OCI-LY1 (cell line): ENCODE measurements around the gene POU2AF1.

ENCODE experiments used
- H2AFZ ChIP-seq: fragments of 200-600 bp; sonication (generic), shearing (Covaris generic); 2 replicates; pipeline ENCODE4 v1.6.0; 2014; ENCODE audit warnings: antibody characterized with exemption, mild to moderate bottlenecking, low read length
- H3F3A ChIP-seq: fragments of 200-600 bp; sonication (generic), shearing (Covaris generic); 2 replicates; pipeline ENCODE4 v1.6.0; 2014; ENCODE audit warnings: mild to moderate bottlenecking, antibody characterized with exemption, low read length, moderate library complexity; ENCODE audit not compliant: insufficient read depth
- H3K27ac ChIP-seq: fragments of 200-600 bp; sonication (generic); 2 replicates; pipeline ENCODE4 v1.5.1; 2014; ENCODE audit warnings: low read length, mixed run types, mild to moderate bottlenecking, low read depth; ENCODE audit not compliant: poor library complexity, severe bottlenecking
- H3K27me3 ChIP-seq: fragments of 200-600 bp; sonication (generic); 2 replicates; pipeline ENCODE4 v1.6.0; 2014; ENCODE audit warnings: antibody characterized with exemption, mild to moderate bottlenecking, low read length, moderate library complexity; ENCODE audit not compliant: insufficient read depth
- H3K36me3 ChIP-seq: fragments of 200-600 bp; sonication (generic); 2 replicates; pipeline ENCODE4 v1.6.1; 2014; ENCODE audit warnings: mild to moderate bottlenecking, antibody characterized with exemption, low read length, moderate library complexity, mixed read lengths; ENCODE audit not compliant: insufficient read depth
- H3K4me1 ChIP-seq: fragments of 200-600 bp; sonication (generic); 2 replicates; pipeline ENCODE4 v1.5.1; 2014; ENCODE audit warnings: mild to moderate bottlenecking, low read length, moderate library complexity; ENCODE audit not compliant: insufficient read depth, severe bottlenecking
- H3K4me2 ChIP-seq: fragments of 200-600 bp; sonication (generic), shearing (Covaris generic); 2 replicates; pipeline ENCODE4 v1.6.1; 2014; ENCODE audit warnings: low read length
- H3K4me3 ChIP-seq: fragments of 200-600 bp; sonication (generic); 2 replicates; pipeline ENCODE4 v1.5.1; 2014; ENCODE audit warnings: low read length, low read depth, mild to moderate bottlenecking, mixed read lengths; ENCODE audit not compliant: poor library complexity, severe bottlenecking
- H3K79me2 ChIP-seq: fragments of 200-600 bp; shearing (Covaris generic); 2 replicates; pipeline ENCODE4 v1.6.1; 2016; ENCODE audit warnings: mixed run types, low read length, mixed read lengths; ENCODE audit not compliant: insufficient read depth
- H3K9ac ChIP-seq: fragments of 200-600 bp; sonication (generic), shearing (Covaris generic); 2 replicates; pipeline ENCODE4 v1.6.1; 2014; ENCODE audit warnings: mild to moderate bottlenecking, low read length, mixed read lengths
- H3K9me2 ChIP-seq: fragments of 200-600 bp; sonication (generic), shearing (Covaris generic); 2 replicates; pipeline ENCODE4 v1.6.1; 2014; ENCODE audit warnings: low read depth, mild to moderate bottlenecking, low read length, mixed read lengths
- H3K9me3 ChIP-seq: fragments of 200-600 bp; shearing (Covaris generic); 2 replicates; pipeline ENCODE4 v1.6.1; 2014; ENCODE audit warnings: low read length, mixed read lengths
- H4K20me1 ChIP-seq: fragments of 200-600 bp; sonication (generic), shearing (Covaris generic); 2 replicates; pipeline ENCODE4 v1.6.0; 2016; ENCODE audit warnings: mild to moderate bottlenecking, low read length; ENCODE audit not compliant: insufficient read depth
- EZH2 ChIP-seq: fragments of 200-600 bp; sonication (generic), shearing (Covaris generic); IDR thresholded peaks from 2 replicates; pipeline ENCODE4 v1.8.0; 2017; ENCODE audit warnings: borderline replicate concordance, mixed run types, mild to moderate bottlenecking, antibody characterized with exemption, low read length, moderate library complexity, mixed read lengths
- TF ChIP-seq, protein P1 (sequence below): fragments of 200-600 bp; sonication (generic), shearing (Covaris generic); IDR thresholded peaks from 2 replicates; pipeline ENCODE4 v1.5.1; 2017; ENCODE audit warnings: mild to moderate bottlenecking, antibody characterized with exemption, low read length, moderate library complexity, mixed read lengths

Gene POU2AF1

DNA sequence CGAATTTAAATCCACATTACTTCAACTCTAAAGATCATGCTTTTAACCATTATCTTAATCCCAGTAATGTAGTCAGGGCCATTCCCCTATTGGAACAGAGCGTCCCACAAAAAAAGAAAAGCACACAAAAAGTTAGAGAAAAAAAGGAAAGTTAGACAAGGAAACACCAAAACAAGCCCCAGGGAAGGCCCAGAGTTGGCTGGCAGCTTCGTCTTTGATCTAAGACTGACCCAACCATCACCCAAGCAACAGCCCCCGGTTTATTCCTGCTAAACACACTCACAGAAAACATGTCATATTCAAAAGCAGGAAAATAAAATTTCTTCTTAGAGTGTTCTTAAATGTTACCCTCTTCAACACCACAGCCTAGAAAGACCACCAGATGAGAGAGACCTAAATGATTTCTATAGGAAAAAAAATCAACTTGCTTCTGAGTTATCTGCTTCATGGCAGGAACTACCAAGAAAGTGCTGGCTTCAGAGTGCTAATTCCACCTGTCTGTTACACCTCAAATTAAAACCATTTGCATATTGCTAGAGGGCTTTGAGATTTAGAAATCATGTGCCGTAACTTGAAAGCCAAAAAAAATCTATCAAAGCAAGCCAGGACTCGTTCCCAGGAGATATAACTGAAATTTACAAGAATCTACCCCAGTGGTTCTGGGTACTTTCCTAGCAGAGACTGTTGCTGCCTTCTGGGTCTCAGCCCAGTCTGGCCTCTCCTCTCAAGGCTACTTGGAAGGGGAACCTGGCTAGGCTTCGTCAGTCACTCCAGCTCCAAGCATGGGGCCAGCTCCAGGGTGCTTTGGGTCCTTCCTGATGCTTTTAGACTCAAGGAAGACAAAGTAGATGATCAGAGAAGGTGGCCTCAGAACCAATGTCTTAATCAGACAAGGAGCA is 49.5 kb downstream of the POU2AF1 start:
- Histone ChIP-seq H2AFZ (no peak overlapping the region), H3F3A (no peaks in the 10 kb centered on the region), H3K27ac (no peak overlapping the region), H4K20me1 (no peaks in the 10 kb centered on the region), H3K79me2 (no peaks in the 10 kb centered on the region), H3K9ac (no peak overlapping the region), H3K4me3 (no peak overlapping the region), H3K4me2 (no peak overlapping the region), H3K9me3 (no peaks in the 10 kb centered on the region), H3K27me3 (no peaks in the 10 kb centered on the region), H3K4me1 (peaks cover 28% of the 10 kb centered on the region), H3K36me3 (no peaks in the 10 kb centered on the region), H3K9me2 (no peaks in the 10 kb centered on the region)
- no peak for TF ChIP-seq EZH2
- TF ChIP-seq, protein P1, sequence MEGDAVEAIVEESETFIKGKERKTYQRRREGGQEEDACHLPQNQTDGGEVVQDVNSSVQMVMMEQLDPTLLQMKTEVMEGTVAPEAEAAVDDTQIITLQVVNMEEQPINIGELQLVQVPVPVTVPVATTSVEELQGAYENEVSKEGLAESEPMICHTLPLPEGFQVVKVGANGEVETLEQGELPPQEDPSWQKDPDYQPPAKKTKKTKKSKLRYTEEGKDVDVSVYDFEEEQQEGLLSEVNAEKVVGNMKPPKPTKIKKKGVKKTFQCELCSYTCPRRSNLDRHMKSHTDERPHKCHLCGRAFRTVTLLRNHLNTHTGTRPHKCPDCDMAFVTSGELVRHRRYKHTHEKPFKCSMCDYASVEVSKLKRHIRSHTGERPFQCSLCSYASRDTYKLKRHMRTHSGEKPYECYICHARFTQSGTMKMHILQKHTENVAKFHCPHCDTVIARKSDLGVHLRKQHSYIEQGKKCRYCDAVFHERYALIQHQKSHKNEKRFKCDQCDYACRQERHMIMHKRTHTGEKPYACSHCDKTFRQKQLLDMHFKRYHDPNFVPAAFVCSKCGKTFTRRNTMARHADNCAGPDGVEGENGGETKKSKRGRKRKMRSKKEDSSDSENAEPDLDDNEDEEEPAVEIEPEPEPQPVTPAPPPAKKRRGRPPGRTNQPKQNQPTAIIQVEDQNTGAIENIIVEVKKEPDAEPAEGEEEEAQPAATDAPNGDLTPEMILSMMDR = no peak

DNA sequence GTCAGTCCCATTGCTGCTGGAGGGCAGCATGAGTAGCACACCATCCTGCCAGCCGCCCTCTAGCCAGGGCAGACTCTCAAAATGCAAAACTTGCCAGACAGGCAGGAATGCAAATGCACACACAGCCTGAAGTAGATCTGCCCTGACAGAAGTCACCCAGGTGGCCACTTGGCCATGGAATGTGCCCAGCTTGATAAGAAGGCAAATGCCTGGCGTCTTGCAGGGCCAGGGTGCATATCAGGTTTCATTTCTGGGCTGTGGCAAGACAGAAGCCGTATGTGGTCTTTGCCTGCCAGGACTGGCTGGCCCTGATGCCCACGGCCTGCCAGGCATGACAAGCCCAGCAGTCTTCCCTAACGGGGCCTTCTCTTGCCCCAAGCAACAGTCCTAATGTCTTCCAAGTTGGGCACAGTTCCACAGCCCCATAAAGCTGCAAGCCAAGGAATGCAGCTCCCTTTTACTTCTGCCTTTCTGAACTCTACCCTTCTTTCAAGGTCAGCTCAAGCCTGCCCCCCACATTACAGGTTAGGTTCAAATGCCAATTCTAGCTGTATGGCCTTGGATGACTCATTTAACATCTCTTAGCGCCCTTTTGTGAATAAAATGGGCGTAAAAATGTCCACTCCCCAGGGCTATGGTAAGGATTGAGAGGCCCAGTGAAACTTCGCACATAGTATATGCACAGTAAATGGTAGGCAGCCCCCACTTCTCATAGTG is 51.0 kb downstream of the POU2AF1 start:
- no peak overlapping the region for H2AFZ ChIP-seq
- no peaks in the 10 kb centered on the region for H3K36me3 ChIP-seq
- H3K27me3 ChIP-seq = no peaks in the 10 kb centered on the region
- TF ChIP-seq EZH2 = no peak
- TF ChIP-seq, protein P1 = no peak
- no peaks in the 10 kb centered on the region for H3K9me3 ChIP-seq
- H3K4me2 ChIP-seq = no peak overlapping the region
- no peak overlapping the region for H3K9ac ChIP-seq
- H3K4me3 ChIP-seq = no peak overlapping the region
- no peaks in the 10 kb centered on the region for H3F3A ChIP-seq
- no peaks in the 10 kb centered on the region for H3K9me2 ChIP-seq
- no peak overlapping the region for H3K27ac ChIP-seq
- no peaks in the 10 kb centered on the region for H3K79me2 ChIP-seq
- no peaks in the 10 kb centered on the region for H4K20me1 ChIP-seq
- peaks cover 28% of the 10 kb centered on the region for H3K4me1 ChIP-seq

DNA sequence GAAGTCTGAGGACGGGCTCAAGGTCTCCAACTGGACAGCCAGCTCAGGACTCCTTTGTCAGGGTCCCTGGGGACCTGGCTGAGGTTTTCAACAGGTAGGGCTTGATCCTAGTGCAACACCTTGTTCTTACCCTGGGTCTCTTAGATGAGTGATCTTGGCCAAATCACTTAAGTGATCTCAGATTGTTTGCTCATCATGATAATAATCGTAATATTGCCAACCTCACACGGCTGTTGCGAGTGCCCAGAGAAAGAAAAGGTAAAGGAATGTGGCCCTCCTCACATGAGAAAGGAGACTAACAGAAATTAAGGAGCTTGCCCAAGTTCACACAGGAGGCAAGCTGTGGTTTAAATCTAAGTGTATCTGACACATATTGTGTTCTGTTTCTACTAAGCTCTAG is 52.3 kb downstream of the POU2AF1 start:
- Histone ChIP-seq H2AFZ (no peak overlapping the region), H3K9me2 (no peaks in the 10 kb centered on the region), H3K79me2 (no peaks in the 10 kb centered on the region), H3K9ac (no peak overlapping the region), H3K4me3 (no peak overlapping the region), H3K27ac (no peak overlapping the region), H3F3A (no peaks in the 10 kb centered on the region), H4K20me1 (no peaks in the 10 kb centered on the region), H3K36me3 (no peaks in the 10 kb centered on the region), H3K27me3 (no peaks in the 10 kb centered on the region), H3K4me1 (peaks cover 28% of the 10 kb centered on the region), H3K4me2 (no peak overlapping the region), H3K9me3 (no peaks in the 10 kb centered on the region)
- TF ChIP-seq, protein P1 = no peak
- TF ChIP-seq EZH2 = no peak
